GM21723 (cell line): ENCODE measurements around the gene MAN1C1.
"Not testable (repeated sequence)": the region's sequence is repeated elsewhere in the genome, so short reads cannot be mapped to it uniquely, and the experiment has no call there.

Source experiments
- ATAC-seq: cut with Tn5 transposase; IDR thresholded peaks from one replicate; pipeline ENCODE4 v1.9.1; 2021; ENCODE audit warnings: mild to moderate bottlenecking, moderate library complexity; ENCODE audit not compliant: unreplicated experiment

Gene MAN1C1

GRCh38 chr1:25729790-25730644 is 113.4 kb downstream of the MAN1C1 start:
- no peak for ATAC-seq

GRCh38 chr1:25731148-25731547 is 114.6 kb downstream of the MAN1C1 start:
- no peak for ATAC-seq

- no peak for ATAC-seq
Measured at GRCh38 chr1:25731626-25732370, 115.2 kb downstream of the MAN1C1 start.

GRCh38 chr1:25732821-25733220 is 116.2 kb downstream of the MAN1C1 start:
- no peak for ATAC-seq

GRCh38 chr1:25733271-25733670 is 116.7 kb downstream of the MAN1C1 start:
- ATAC-seq: no peak

- ATAC-seq: not testable (repeated sequence)
Measured at GRCh38 chr1:25734991-25735390, 118.4 kb downstream of the MAN1C1 start.

- ATAC-seq: no peak
Measured at GRCh38 chr1:25735956-25736529, 119.5 kb downstream of the MAN1C1 start.

GRCh38 chr1:25737130-25737529 is 120.5 kb downstream of the MAN1C1 start:
- ATAC-seq: no peak

GRCh38 chr1:25738499-25738898 is 121.9 kb downstream of the MAN1C1 start:
- no peak for ATAC-seq

- no peak for ATAC-seq
Measured at GRCh38 chr1:25739341-25739740, 122.8 kb downstream of the MAN1C1 start.

GRCh38 chr1:25740071-25740470 is 123.5 kb downstream of the MAN1C1 start:
- no peak for ATAC-seq

- ATAC-seq: no peak
Measured at GRCh38 chr1:25742316-25742715, 125.7 kb downstream of the MAN1C1 start.

GRCh38 chr1:25743164-25744139 is 126.9 kb downstream of the MAN1C1 start:
- ATAC-seq: no peak

- ATAC-seq: no peak
Measured at GRCh38 chr1:25744140-25744581, 127.6 kb downstream of the MAN1C1 start.

GRCh38 chr1:25744636-25745425 is 128.2 kb downstream of the MAN1C1 start:
- no peak for ATAC-seq

- ATAC-seq: no peak
Measured at GRCh38 chr1:25746299-25747045, 129.9 kb downstream of the MAN1C1 start.

GRCh38 chr1:25747046-25747719 is 130.6 kb downstream of the MAN1C1 start:
- no peak for ATAC-seq

GRCh38 chr1:25748531-25749205 is 132.1 kb downstream of the MAN1C1 start:
- no peak for ATAC-seq
